Measurements from ENCODE around the gene MYO1D.

MYO1D gene

GRCh38 chr17:32590974-32591373 is 285.9 kb downstream of the MYO1D start:
- no peak overlapping the region for H3K4me3 ChIP-seq (ENCODE audit: low read length)
- TF ChIP-seq CTCF (conservative IDR thresholded peaks at IDR 0.05; ENCODE audit: low read depth, low read length), result no peak
- no peak for DNase-seq (ENCODE audit: low read depth)

- DNase-seq (ENCODE audit: low read depth), result no peak
These were observed 287.9 kb downstream of the MYO1D start for GRCh38 chr17:32588982-32589381.

GRCh38 chr17:32588135-32588534 is 288.8 kb downstream of the MYO1D start:
- no peak overlapping the region for H3K4me3 ChIP-seq (ENCODE audit: low read length)
- TF ChIP-seq CTCF (conservative IDR thresholded peaks at IDR 0.05; ENCODE audit: low read depth, low read length), result no peak
- no peak for DNase-seq (ENCODE audit: low read depth)

More at GRCh38 chr17:32588982-32589381, 287.9 kb downstream of the MYO1D start:
- TF ChIP-seq CTCF (conservative IDR thresholded peaks at IDR 0.05; ENCODE audit: low read depth, low read length), result peak; percentile 50
- no peak overlapping the region for H3K4me3 ChIP-seq (ENCODE audit: low read length)

- no peak overlapping the region for H3K4me3 ChIP-seq (ENCODE audit: low read length)
- DNase-seq (ENCODE audit: low read depth), result no peak
- TF ChIP-seq CTCF (conservative IDR thresholded peaks at IDR 0.05; ENCODE audit: low read depth, low read length), result no peak
These were observed 290.3 kb downstream of the MYO1D start for GRCh38 chr17:32586666-32587065.

GRCh38 chr17:32584792-32585191 is 292.1 kb downstream of the MYO1D start:
- H3K4me3 ChIP-seq (ENCODE audit: low read length), result no peak overlapping the region
- DNase-seq (ENCODE audit: low read depth), result no peak
- no peak for TF ChIP-seq CTCF (conservative IDR thresholded peaks at IDR 0.05; ENCODE audit: low read depth, low read length)

GRCh38 chr17:32583053-32583452 is 293.9 kb downstream of the MYO1D start:
- TF ChIP-seq CTCF (conservative IDR thresholded peaks at IDR 0.05; ENCODE audit: low read depth, low read length), result no peak
- no peak for DNase-seq (ENCODE audit: low read depth)
- no peak overlapping the region for H3K4me3 ChIP-seq (ENCODE audit: low read length)

GRCh38 chr17:32575852-32576251 is 301.1 kb downstream of the MYO1D start:
- DNase-seq (ENCODE audit: low read depth), result no peak
- no peak for TF ChIP-seq CTCF (conservative IDR thresholded peaks at IDR 0.05; ENCODE audit: low read depth, low read length)
- H3K4me3 ChIP-seq (ENCODE audit: low read length), result no peak overlapping the region
